Mammary epithelial cell (primary cell): ENCODE data around the gene PRICKLE2.

Experiments
- EZH2 ChIP-seq: IDR thresholded peaks from 2 replicates; pipeline ENCODE4 v1.6.1; 2012; ENCODE audit warnings: low read length, inconsistent platforms, borderline replicate concordance
- TF ChIP-seq, protein P1 (sequence below), 2 donors: IDR thresholded peaks in 1 of 2; conservative IDR thresholded peaks in 1 of 2; 2 replicates each; pipeline ENCODE4 v1.5.1; 2011 to 2012; ENCODE audit warnings: inconsistent platforms in 2 of 2, low read length in 2 of 2, mild to moderate bottlenecking in 2 of 2, control low read depth in 1 of 2, low read depth in 1 of 2; ENCODE audit not compliant: insufficient read depth in 1 of 2; ENCODE audit errors: extremely low read depth in 1 of 2

DNA sequence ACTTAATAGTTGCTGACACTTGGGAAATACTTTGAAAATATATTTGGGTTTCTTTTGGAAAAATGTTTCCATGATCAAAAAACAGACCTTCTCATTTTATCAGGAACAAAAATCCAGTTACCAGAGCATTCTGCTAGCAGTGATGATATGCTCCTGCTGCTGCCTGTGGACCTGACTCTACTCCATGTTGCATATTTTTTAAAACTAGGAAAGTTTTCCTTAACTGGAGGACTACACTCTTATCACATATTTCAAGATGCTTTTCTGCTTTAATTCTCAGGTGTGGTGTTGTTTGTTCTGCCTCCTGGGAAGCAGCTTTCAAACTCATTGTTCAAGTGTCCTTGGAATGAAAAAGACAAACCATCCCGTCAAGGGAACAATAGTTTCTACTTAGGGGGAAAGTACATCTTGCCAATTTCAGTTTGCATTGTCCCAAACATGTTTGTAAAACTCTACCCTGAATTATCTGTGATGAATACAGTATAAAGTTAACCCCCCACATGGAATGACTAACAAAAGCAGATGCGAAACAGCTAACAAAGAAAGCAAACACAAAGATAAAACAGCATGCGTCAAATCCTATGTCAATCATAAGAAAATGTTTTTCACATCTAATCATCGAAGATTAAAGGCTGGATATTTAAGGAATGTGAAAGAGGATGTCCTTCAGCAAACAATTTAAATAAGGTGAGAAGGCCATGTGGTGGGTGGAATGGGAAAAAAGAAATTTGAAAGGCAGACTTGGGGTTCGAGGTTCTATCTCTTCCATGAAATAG lies 161.9 kb downstream of the PRICKLE2 start:
- TF ChIP-seq, protein P1, sequence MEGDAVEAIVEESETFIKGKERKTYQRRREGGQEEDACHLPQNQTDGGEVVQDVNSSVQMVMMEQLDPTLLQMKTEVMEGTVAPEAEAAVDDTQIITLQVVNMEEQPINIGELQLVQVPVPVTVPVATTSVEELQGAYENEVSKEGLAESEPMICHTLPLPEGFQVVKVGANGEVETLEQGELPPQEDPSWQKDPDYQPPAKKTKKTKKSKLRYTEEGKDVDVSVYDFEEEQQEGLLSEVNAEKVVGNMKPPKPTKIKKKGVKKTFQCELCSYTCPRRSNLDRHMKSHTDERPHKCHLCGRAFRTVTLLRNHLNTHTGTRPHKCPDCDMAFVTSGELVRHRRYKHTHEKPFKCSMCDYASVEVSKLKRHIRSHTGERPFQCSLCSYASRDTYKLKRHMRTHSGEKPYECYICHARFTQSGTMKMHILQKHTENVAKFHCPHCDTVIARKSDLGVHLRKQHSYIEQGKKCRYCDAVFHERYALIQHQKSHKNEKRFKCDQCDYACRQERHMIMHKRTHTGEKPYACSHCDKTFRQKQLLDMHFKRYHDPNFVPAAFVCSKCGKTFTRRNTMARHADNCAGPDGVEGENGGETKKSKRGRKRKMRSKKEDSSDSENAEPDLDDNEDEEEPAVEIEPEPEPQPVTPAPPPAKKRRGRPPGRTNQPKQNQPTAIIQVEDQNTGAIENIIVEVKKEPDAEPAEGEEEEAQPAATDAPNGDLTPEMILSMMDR (conservative IDR thresholded peaks at IDR 0.05 in 1 of 2, IDR thresholded peaks at IDR 0.05 in 1 of 2; ENCODE audit: extremely low read depth in 1 of 2, insufficient read depth in 1 of 2, low read depth in 1 of 2, low read length in 2 of 2): no peak
- TF ChIP-seq EZH2: no peak
